Right renal cortex interstitium (tissue), 3 donors: ENCODE data around the gene PTOV1. TPM values are rescaled to one million over a fixed set of nuclear protein-coding genes. Genes with fewer than 3 reads are reported as not detected.

ENCODE experiments used
- DNase-seq, 3 donors: peaks; one replicate each; pipeline ENCODE4 v3.0.0-alpha.2; 2013; ENCODE audit warnings: low read depth in 3 of 3, low spot score in 2 of 3
- polyA plus RNA-seq, 3 donors: library from polyadenylated mRNA; unstranded; fragments of 120-200 nt; gene quantifications; one replicate each; pipeline ENCODE4 v1.2.1, GENCODE V29; 2013; ENCODE audit not compliant: insufficient read length in 3 of 3

The PTOV1 gene
- polyA plus RNA-seq, 3 donors = 239 to 280 (median 278) TPM

DNA sequence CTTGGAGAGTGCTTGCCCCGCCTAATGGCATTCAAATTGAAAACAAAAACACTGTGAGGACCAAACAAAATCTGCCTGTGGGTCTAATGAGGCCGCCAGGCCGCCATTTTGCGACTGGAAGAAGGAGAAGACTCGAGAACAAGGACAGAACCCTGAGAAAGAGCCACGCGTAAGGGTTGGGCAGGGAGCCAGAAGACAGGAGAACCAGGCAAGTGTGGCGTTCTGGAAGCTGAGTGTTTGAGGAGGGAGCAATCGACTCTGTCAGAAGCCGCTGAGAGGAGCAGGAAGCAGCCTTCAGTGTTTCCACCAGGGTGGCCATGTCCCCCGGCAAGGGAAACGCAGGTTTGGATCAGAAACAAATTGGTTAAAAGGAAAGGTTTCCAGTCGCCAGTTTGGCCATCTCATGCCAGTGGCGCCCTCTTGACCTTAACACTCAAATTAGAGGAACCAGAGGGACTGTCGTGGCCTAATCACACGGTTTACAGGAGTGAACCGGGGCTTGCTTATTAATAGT, 10.2 kb upstream of the PTOV1 start:
- no peak for DNase-seq

DNA sequence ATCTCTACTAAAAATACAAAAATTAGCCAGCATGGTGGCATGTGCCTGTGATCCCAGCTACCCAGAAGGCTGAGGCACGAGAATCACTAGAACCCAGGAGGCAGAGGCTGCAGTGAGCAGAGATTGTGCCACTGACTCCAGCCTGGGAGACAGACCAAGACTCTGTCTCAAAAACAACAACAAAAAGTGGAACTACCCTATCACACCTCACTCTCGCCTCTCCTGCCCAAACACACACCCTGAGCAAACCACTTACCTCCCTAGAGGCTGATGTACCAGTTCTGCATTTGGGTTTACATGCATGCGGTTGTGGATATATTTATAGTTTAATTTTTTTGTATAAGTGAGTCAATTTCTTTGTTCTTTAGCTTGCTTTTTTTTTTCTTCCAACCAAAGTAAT, 7.7 kb upstream of the PTOV1 start:
- DNase-seq = no peak

DNA sequence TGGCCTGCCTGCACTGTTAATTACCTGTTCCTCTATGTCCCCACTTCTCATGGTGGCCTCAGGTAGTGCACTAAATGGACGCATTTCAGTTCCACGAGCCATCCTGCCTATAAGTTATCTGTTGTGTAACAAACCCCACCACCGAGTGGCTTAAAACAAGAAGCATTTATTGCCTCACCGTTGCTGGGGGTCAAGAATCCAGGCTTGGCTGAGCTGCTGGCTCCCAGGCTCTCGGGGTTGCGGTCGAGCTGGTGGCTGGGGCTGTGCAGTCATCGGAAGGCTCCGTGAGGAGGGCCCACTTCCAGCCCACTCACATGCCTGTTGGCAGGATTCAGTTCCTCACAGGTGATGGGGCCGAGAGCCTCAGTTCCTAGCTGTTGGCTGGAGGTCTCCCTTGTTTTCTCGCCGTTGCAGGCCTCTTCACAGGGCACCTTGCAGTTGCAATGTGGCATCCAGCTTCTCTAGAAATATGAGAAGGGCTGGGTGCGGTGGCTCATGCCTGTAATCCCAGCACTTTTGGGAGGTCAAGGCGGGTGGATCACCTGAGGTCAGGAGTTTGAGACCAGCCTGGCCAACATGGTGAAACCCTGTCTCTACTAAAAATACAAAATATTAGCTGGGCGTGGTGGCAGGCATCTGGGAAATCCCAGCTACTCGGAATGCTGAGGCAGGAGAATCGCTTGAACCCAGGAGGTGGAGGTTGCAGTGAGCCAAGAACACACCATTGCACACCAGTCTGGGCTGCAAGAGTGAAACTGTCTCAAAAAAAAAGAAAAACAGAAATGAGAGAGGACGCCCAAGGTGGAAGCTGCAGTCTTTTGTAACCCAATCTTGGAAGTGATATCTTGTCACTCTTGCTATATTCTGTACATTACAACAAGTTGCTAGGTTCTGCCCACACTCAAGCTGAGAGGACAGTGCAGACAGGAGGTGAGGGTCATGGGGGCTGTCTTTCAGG, 6.5 kb upstream of the PTOV1 start:
- DNase-seq = no peak

DNA sequence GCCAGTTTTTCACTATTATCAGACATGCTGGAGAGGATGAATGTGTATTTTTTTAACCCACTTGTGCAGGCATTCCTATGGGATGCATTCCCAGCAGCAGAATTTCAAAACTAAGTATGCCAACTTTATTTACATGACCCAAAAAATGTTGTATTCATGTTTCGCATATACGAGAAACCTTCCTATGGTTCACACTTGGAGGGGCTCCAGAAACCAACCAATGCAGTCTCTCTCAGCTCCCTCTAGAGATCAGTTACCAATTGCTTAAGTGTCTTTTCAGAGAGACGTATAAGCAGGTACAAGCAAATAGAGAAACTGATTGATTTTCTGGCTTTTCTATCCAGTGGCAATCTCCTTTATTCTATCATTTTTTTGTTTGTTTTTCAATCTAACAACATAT, 5.5 kb upstream of the PTOV1 start:
- no peak for DNase-seq

DNA sequence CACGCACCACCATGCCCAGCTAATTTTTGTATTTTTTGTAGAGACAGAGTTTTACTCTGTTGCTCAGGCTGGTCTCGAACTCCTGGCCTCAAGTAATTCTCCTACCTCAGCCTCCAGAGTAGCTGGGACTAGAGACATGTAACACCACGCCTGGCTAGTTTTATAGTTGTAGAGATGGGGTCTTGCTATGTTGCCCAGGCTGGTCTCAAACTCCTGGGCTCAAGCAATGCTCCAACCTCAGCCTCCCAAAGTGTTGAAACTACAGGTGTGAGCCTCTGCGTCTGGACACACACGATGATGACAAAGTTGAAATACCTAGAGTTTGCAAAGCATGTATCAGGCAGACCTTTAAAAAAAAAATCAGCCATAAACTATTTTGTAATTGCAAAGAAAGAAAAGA, 4.6 kb upstream of the PTOV1 start:
- no peak for DNase-seq

DNA sequence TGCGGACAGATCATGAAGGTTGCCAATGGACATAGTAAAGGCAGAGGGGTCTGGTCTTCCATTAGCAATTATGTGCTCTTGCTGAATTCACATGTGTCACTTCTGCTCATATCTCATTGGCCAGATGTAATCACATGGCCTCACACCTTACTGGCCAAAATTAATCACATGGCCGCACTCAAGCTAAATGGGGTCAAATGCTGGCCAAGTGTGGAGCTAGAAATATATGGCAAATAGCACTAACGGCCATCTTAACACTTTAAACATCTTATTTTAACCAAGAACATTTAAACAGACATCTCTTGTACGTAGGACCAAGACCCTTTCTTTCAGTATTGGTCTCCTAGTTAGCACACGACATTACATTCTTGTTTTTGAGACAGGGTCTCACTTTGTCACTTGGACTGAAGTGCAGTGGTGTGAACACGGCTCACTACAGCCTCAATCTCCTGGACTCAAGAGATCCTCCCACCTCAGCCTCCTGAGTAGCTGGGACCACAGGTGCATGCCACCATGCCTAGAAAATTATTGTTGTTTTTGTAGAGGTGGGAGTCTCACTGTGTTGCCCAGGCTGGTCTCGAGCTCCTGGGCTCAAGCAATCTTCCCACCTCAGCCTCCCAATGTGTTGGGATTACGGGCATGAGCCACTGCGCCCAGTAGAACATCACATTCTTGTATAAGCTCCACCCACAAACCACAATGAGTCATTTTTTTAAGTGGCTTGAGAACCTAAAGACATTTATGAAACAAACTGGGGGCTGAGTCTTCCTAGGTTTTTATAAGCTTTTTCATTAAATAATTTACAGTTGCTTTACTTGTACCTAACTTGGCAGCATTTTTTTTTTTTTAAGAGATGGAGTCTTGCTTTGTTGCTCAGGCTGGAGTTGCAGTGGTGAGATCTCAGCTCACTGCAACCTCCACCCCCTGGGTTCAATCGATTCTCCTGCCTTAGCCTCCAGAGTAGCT, 2.9 kb upstream of the PTOV1 start:
- no peak for DNase-seq

DNA sequence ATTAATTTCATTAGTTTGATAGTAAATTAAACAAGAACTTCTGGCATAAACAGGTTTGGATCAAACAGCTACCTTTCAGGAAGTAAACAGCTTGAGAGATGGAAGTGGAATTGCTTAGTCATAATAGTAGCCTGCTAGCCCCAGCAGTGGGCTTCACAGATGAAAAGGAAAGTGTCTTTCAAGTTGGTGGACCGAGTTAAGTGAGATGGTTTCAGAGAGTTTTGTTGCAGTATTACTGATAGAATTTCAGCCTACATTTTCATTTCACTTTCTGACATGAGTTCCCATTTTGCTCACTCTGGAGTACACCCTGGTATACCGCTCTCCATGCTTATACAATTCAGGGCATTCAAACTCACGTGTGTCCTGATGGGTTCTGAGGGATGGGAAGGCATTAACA, 2.0 kb upstream of the PTOV1 start:
- no peak for DNase-seq

DNA sequence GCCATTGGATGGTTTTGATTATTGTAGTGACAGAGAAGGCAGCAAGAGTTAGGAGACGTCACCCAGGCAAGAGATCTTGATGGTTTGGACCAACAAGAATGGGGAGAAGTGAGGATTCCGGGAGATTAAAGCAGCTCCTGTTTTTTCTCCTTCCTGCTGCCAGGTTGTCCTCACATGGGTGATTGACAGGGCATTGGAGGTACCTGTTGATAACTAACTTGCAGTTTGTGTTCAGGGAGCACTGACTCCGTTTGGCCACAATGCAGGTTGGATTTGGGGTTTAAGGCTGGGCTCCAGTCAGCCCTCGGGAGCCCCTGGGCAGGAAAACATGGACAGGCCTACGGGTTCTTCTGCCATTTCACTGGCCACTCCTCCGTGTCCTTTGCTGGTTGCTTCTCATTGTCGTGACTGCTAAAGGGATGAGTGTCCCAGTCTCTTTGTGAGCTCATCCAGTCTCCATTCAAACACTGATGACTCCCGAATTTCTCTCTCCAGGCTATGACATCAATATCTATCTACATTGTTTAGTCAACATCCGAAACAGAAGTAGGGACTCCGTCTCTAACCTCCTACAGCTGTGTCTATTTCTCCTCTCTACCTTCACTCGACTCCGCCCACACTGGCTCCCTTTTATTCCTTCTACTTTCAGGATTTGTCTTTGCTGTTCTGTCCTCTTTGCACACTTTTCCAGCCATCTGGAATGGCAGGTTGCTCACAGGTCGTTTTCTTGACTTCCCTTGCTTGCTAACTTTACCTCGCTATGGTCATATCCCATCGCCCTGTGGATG, 1.3 kb upstream of the PTOV1 start:
- no peak for DNase-seq

DNA sequence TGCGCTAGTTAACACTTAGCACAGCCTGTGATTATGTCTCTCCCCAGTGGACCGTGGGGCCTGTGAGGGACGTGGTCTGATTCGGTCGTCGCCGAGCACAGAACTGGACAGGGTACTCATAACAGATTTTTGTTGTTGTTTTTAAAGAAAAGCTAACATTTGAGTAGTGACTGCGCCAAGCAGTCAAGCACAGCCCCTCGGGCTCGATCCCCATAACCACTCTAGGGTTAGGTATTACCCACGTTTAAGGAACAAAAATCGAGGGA, 805 bp upstream of the PTOV1 start:
- no peak for DNase-seq

DNA sequence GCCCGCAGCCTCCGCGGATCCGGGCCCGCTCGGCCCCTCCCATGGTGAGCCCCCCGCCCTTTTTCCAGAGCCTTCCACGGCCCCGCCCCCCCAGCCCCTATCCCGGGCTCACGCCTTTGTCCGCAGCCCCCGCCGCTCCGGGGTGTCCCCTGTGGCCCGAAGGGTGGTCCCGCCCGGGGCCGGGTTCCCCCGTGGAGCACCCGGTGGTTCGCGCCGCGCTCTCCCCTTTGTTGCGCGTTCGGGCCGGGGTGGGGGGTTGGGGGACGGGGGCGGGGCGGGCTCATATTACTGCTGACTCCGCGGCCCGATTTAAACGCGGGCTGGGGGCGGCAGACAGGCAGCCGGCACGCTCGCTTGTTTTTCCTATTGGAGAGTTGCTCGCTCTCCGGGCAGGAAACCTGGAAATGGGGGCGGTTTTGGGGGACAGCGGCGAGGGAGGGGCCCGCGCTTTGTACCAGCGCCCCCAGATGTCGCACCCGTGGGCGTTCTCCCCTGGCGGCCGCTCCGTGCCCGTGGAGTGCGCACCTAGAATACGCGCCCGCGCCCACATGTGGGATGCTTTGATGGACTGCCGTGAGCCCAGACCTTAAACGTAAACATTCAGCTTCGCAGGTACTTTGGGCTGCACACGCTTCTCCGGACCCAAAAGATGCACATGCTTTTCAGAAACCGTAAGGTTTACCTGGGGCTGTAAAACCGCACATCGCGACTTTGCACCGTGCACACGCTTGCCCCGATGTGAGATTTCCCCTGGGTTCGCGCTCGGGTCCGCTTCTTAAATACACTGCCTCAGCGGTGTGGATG, 699 bp downstream of the PTOV1 start:
- DNase-seq = no peak

DNA sequence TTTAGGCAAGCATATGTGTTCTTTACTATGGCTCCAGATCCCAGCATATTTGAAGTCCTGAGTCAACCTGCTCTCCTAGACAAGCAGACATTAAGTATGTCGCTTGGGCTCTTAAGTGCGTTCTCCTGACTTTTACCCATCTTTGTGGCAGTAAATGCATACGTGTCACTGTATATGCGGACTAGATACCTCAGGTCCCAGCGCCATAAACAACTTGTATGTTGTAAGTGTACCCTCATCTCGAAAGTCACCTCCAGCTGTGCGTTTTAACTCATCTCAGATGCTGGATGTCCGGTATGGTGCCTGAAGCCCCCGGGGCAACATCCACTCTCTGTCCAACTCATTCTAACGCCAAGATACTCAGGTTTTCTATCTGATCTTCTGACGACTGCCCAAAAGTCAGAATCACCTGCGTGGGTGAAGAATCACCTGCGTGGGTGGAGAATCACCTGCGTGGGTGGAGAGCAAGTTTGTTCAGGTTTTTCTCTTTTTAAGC, 1.7 kb downstream of the PTOV1 start:
- DNase-seq = no peak

DNA sequence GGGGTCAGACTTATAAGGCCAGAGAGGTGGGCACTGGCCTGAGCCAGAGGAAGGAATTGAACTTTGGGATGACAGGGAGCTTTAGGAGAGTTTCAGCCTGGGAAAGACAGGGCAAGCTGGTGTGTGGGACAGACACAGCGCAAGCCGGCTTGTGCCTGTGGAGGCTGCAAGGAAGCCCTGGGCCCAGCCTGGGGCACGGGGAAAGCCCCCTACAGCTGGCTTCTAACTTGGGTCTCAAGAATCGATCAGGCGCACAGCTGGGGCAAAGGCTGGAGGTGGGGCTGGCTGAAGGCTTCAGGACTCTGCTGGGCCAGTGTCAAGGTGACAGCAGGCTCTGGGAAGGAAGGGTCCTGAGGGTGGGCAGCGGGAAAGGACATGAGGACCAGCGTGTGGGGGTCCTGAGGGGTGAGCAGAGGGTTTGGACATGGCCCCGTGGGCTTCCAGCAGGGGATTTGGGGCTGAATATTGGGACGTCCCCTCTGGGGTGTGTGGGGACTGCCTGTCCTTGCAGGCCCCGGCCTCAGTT, 3.0 kb downstream of the PTOV1 start:
- DNase-seq = no peak

DNA sequence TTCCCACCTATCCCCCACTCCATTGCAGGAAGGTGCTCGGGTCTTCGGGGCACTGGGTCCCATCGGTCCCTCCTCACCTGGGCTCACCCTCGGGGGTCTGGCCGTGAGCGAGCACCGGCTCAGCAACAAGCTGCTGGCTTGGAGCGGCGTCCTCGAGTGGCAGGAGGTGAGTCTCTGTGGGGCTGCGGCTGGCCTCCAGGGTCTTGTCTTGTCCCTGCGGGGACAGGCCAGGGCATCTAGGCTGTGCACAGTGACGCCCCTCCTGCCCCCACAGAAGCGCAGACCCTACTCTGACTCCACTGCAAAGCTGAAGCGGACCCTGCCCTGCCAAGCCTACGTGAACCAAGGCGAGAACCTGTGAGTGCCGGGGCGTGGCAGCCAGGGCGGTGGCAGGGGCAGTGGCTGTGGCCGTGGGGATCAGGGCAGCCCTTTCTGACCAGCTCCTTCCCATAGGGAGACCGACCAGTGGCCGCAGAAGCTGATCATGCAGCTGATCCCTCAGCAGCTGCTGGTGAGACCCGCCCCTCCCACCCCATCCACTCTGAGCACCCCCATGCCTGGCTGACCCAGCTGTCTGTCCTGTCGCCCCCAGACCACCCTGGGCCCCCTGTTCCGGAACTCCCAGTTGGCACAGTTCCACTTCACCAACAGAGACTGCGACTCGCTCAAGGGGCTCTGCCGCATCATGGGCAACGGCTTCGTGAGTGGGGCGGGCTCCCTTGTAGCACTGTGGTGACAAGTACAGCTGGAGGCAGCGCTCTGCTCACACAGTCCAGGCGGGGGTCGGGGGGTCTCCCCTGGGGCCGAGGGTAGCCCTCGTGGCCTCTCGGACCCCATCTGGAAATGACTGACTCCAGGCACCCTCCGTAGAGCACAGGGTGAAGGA, 3.7 kb downstream of the PTOV1 start:
- DNase-seq = no peak

DNA sequence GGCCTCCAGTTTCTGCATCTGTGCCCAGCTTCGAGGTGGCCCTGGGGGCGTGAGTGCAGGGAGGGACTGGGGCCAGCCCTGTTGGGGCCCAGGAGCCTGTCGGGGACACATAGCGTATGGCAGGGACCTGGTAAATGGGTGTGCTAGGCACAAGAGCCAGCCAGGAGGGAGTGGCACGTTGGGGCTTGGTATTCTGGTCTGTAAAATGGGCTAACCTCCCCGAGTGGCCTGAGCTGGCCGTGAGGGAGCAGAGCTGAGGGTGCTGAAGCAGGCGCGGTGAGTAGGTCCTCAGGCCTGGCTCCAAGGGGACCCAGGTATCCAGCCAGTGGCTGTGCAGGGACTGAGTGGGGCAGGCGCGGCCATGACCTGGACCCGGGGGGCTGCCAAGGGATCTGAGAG, 4.3 kb downstream of the PTOV1 start:
- no peak for DNase-seq

DNA sequence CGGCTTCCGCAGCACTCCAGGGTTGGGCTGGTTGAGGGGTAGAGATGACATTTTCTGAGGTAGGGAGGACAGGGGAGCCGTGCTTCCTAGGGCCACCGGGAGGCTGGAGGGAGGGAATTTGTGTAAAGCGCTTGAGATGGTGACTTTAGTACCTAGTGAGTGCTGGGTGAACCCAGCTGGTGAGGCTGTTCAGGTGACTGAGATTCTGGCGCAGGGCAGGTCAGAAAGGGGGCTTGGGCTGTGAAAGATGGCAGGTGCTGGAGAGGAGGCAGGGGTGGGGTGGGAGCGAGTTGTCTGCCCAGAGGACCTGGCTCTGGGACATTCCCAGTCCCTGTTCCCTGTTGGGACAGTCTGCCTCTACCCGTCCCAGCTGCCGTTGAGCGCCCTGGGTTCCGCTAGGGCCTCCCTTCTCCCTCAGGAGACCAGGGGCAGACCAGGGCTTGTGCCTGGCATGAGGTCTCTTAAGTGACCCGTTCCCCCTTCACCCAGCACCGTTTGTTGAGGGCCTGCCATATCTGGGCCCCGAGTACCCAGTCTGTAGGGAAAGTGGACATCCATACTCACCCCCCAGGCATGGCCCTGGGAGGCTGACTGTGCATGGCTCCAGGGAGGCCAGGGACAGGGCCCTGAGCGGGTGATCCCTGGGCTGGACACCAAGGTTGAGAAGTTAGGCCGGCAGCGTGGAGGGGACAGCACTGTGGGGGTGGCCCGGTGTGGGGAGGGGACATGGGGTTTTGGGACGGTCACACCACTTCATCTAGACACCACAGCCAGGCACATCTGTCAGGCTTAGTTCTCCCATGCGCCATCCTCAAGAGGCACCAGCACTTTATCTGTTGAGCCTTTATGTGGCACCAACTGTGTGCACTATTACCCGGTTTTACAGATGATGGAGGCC, 5.0 kb downstream of the PTOV1 start:
- no peak for DNase-seq

DNA sequence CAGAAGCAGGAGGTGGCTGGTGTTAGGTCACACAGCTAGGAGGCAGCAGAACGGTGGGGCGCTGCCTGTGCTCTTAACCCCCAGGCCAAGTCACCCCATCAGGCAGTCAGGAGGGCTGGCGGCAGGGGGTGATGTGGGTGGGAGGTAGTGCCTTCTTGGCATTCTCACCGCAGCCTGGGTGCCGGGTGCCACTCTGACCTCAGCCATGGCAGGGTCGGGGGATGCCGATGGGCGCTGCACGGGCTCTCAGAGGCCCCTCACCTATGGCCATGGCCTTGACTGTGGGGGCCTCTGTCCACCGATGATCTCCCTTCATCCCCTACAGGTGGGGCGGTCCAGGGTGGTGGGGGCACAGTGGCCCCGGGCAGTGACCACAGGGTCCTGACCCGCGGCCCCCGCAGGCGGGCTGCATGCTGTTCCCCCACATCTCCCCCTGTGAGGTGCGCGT, 5.6 kb downstream of the PTOV1 start:
- no peak for DNase-seq

DNA sequence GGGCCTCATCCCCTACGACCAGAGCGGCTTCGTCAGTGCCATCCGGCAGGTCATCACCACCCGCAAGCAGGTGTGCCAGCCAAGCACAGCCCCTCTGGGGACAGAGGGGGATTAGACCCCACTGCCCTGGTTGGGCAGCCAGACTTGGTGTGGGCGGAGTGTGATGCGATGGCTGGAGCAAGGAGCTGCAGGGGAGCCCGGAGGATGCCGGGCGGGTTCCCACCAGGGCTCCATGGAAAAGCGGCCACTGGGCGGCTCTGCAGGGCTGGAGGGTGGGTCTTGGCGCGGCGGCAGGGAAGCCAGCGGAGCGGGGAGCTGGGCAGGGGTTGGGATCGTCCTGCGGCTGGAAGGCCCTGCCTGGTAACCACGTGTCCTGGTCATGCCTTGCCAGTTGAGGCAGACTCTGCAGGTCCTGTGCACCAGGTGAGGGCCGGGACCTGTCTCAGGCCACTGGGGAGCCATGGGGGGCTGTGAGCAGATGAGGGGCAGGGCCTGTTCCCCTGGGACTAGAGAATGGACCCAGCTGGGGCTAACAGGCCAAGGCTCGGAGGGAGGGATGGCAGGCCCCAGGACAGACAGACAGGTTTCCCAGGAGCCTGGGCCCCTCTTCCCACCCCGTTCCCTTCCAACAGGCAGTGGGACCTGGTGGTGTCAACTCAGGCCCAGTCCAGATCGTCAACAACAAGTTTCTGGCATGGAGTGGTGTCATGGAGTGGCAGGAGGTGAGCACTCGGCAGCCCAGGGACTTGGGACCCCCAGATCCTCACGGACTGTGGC, 6.3 kb downstream of the PTOV1 start:
- DNase-seq = no peak
